Ovary (tissue), 9 donors: ENCODE measurements around the gene SERP2. TPM values are rescaled to one million over a fixed set of nuclear protein-coding genes. Genes with fewer than 3 reads are reported as not detected.
A peak's percentile ranks its signal among the peaks of the same experiment; 100 is the strongest.

ENCODE experiments used
- DNase-seq, 5 donors: peaks; one replicate each; pipeline ENCODE4 v3.0.0-alpha.2; 2019 to 2020
- H3K27ac ChIP-seq, 2 donors: fragments of 200-600 bp; one replicate each; pipeline versions ENCODE4 v1.5.1 to v1.8.0; 2019 to 2022
- H3K27me3 ChIP-seq: fragments of 200-600 bp; one replicate; pipeline ENCODE4 v1.8.0; 2022
- H3K36me3 ChIP-seq: fragments of 200-600 bp; sonication (generic); one replicate; pipeline ENCODE4 v1.5.1; 2019
- H3K4me1 ChIP-seq: one replicate; pipeline ENCODE4 v1.8.1; 2013; ENCODE audit warnings: mild to moderate bottlenecking, moderate library complexity; ENCODE audit not compliant: insufficient read depth
- H3K4me3 ChIP-seq: fragments of 200-600 bp; sonication (generic); one replicate; pipeline ENCODE4 v1.5.1; 2017
- H3K9me3 ChIP-seq, 2 donors: fragments of 200-600 bp in 1 of 2; sonication (generic) in 1 of 2; one replicate each; pipeline versions ENCODE4 v1.5.1 to v1.8.1; 2013 to 2019; ENCODE audit warnings: mild to moderate bottlenecking in 1 of 2, moderate library complexity in 1 of 2
- EP300 ChIP-seq: sonication (generic); formaldehyde crosslinking; IDR thresholded peaks from one replicate; pipeline ENCODE4 v1.6.1; 2017; ENCODE audit warnings: antibody characterized with exemption
- POLR2A ChIP-seq: fragments of 450-650 bp; IDR thresholded peaks from one replicate; pipeline ENCODE4 v1.6.1; 2017; ENCODE audit warnings: antibody characterized with exemption, mild to moderate bottlenecking, moderate library complexity
- WGBS, 3 donors: extraction: QIAGEN DNeasy Blood & Tissue Kit in 1 of 3; methylation state at CpG; one replicate each; pipeline versions ENCODE4 v1.1.5 to v1.1.7; 2013 to 2017; 5-methylcytosine and 5-hydroxymethylcytosine counted together
- intact Hi-C, 4 donors: fragments of 100-400 bp; cut with DNase I; formaldehyde crosslinking; loops; one replicate each; pipeline versions ENCODE4 v1.11.0 to v1.15.1; 2022 to 2023
- polyA plus RNA-seq, 2 donors: library from polyadenylated mRNA; stranded (reverse); fragments of 200-250 nt in 1 of 2; fragments of 350-450 nt in 1 of 2; fragmentation: Illumina TruSeq in 1 of 2; extraction: RNeasy Lipid Tissue Mini Kit (QIAGEN cat#74804) in 1 of 2; gene quantifications; one replicate each; pipeline ENCODE4 v1.2.3, GENCODE V29; 2013 to 2014
- total RNA-seq, 7 donors: library from RNA; depleted of rRNA in 2 of 7; stranded (reverse); fragments of >200 nt in 2 of 7; fragmentation: NEBNext Ultra II Directional in 3 of 7; extraction: Animal tissue kit (Norgen Biotek cat#: 25700) in 3 of 7; gene quantifications; one replicate each; pipeline versions ENCODE4 v1.1.0 to v1.2.4, GENCODE V29; 2016 to 2023
- TF ChIP-seq, protein P1 (sequence below), 3 donors: fragments of 450-650 bp in 2 of 3; fragments of 200-600 bp in 1 of 3; IDR thresholded peaks; one replicate each; pipeline versions ENCODE4 v1.5.1 to v1.8.0; 2016 to 2022; ENCODE audit warnings: antibody characterized with exemption in 3 of 3, mild to moderate bottlenecking in 1 of 3
- donor health status: DM: no; HTN: no; CAD: no; lungs with moderate emphysema.
- donor health status: DM: no; HTN: no; CAD: no.
- donor health status: Bipolar disorder and iron deficiency.
- donor health status: DM: yes; HTN: yes; CAD: no.
- donor health status: DM: no; HTN: no; CAD: no.
- donor health status: DM: yes; HTN: yes; CAD: no.

The SERP2 gene
- total and polyA plus RNA-seq, 9 donors: 8.3 to 14.9 (median 10.8) TPM

DNA sequence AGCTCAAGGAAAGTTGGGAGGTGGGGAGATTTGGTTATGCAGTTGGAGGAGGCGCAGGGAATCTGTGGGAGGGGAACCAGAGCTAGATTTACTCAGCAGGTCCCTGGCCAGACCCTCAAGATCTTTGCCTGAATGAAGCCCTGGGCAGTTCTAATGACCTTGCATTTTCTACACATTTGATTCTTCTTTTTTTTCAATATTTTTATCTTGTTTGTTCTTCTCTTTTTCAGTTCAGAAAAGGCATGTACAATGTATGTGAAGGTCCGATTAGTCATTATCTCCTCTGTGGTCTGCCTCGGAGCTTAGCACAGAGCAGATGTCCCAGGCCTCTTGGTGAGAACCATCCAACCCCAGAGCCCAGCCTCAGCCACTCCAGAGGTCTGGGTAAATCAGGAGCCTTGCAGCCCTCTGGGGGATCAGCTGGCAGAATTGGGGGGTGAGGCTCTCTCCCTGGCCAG, 24.2 kb downstream of the SERP2 start:
- Histone ChIP-seq H3K4me1 (peaks cover 6% of the 10 kb centered on the region), H3K9me3 (no peaks in the 10 kb centered on the region), H3K4me3 (peak overlapping the region; percentile 7), H3K27ac (no peak overlapping the region), H3K27me3 (no peaks in the 10 kb centered on the region), H3K36me3 (no peaks in the 10 kb centered on the region)
- intact Hi-C loops: no loop called here
- 36 to 47% (median 38%) methylated on average over 3 of the region's 3 CpGs for WGBS, 3 donors
- no peak for DNase-seq
- TF ChIP-seq EP300 (no peak), POLR2A (no peak)
- TF ChIP-seq, protein P1, sequence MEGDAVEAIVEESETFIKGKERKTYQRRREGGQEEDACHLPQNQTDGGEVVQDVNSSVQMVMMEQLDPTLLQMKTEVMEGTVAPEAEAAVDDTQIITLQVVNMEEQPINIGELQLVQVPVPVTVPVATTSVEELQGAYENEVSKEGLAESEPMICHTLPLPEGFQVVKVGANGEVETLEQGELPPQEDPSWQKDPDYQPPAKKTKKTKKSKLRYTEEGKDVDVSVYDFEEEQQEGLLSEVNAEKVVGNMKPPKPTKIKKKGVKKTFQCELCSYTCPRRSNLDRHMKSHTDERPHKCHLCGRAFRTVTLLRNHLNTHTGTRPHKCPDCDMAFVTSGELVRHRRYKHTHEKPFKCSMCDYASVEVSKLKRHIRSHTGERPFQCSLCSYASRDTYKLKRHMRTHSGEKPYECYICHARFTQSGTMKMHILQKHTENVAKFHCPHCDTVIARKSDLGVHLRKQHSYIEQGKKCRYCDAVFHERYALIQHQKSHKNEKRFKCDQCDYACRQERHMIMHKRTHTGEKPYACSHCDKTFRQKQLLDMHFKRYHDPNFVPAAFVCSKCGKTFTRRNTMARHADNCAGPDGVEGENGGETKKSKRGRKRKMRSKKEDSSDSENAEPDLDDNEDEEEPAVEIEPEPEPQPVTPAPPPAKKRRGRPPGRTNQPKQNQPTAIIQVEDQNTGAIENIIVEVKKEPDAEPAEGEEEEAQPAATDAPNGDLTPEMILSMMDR (IDR thresholded peaks at IDR 0.05): no peak

DNA sequence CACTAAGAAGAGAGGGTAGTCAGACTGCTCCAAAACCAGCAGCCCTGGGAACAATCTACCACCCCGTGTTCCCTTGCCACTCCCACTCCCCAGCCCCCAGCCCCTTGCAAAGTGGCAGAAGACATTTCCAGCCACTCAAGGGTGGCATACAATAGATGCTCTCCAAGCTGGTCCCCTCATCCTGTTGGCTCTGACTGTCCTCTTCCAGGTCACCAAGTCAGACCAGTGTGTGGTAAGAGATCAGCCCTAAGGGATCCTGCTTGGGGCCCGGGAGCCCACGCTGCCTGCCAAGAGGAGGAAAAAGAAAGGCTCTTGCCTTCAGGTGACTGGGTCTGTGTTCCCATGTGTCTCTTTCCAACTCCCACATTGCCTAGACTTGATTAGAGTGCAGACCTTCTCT, 25.0 kb downstream of the SERP2 start:
- H3K36me3 ChIP-seq: no peaks in the 10 kb centered on the region
- no peak overlapping the region for H3K27ac ChIP-seq
- TF ChIP-seq POLR2A: no peak
- TF ChIP-seq, protein P1 (IDR thresholded peaks at IDR 0.05): no peak
- no peak for TF ChIP-seq EP300
- 78 to 80% (median 78%) methylated on average over 3 of the region's 3 CpGs for WGBS, 3 donors
- peaks cover 6% of the 10 kb centered on the region for H3K4me1 ChIP-seq
- DNase-seq: no peak
- H3K27me3 ChIP-seq: no peaks in the 10 kb centered on the region
- H3K9me3 ChIP-seq: no peaks in the 10 kb centered on the region
- intact Hi-C loops: no loop called here
- no peak overlapping the region for H3K4me3 ChIP-seq

DNA sequence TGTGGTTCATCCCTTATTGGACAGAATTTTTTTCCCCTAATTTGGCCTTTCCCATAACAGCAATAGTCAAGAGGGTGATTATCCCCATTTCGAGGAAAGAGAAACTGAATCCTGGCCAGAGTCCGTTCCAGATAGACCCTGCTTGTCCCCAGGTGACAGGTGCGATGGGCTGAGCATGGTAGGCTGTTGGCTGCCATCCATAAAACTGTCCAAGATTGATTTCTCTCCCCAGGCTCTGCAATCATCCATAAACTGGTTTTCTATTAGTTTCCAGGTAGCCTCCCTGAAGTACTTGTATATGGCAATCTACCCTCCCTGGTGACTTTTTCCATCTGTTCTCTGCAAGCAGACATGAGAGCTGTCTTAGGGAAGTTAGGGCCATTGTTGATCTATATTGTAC, 25.4 kb downstream of the SERP2 start:
- Histone ChIP-seq H3K4me3 (no peak overlapping the region), H3K9me3 (no peaks in the 10 kb centered on the region), H3K27me3 (no peaks in the 10 kb centered on the region), H3K4me1 (peaks cover 6% of the 10 kb centered on the region), H3K36me3 (no peaks in the 10 kb centered on the region), H3K27ac (no peak overlapping the region)
- DNase-seq: no peak
- intact Hi-C loops: no loop called here
- 91 to 99% (median 96%) methylated on average over 3 of the region's 3 CpGs for WGBS, 3 donors
- TF ChIP-seq EP300: no peak
- no peak for TF ChIP-seq POLR2A
- TF ChIP-seq, protein P1 (IDR thresholded peaks at IDR 0.05): no peak

DNA sequence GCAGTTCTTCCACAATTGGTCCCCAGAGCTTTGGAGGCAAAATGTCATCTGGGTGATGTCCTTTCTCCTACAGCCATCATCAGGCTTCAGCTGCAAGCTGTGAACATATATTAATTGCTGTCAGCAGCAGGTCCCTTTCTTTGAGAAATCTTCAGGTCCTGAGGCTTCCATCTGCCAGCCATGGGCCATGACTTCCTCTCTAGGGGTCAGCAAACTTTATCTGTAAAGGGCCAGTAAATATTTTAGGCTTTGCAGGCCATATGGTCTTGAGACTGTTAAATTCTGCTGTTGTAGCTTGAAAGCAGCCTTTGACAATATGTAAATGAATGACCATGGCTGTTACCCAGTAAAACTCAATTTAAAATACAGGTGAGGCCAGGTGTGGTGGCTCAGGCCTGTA, 27.1 kb downstream of the SERP2 start:
- no peaks in the 10 kb centered on the region for H3K27me3 ChIP-seq
- no peak for DNase-seq
- H3K36me3 ChIP-seq: no peaks in the 10 kb centered on the region
- H3K4me1 ChIP-seq: peaks cover 6% of the 10 kb centered on the region
- no peak for TF ChIP-seq POLR2A
- no peak overlapping the region for H3K27ac ChIP-seq
- no peaks in the 10 kb centered on the region for H3K9me3 ChIP-seq
- H3K4me3 ChIP-seq: no peak overlapping the region
- intact Hi-C loops: no loop called here

DNA sequence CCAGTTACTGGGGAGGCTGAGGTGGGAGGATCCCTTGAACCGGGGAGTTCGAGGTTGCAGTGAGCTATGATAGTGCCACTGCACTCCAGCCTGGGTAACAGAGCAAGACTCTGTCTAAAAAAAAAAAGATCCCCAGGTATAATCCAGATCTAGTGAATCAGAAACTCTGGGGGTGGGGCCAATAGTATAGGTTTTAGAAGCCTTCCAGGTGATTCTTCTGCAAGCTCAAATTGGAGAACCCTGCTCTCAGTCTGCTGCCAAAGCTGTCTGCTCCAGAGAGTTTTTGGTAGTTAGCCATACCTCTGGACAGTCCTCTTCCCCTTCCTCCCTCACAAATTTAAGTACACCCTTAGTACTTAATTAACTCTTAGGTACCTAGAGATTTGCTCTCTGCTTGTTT, 28.0 kb downstream of the SERP2 start:
- intact Hi-C loops: no loop called here
- Histone ChIP-seq H3K27ac (no peak overlapping the region), H3K27me3 (no peaks in the 10 kb centered on the region), H3K4me1 (peaks cover 5% of the 10 kb centered on the region), H3K9me3 (no peaks in the 10 kb centered on the region), H3K36me3 (no peaks in the 10 kb centered on the region), H3K4me3 (no peak overlapping the region)
- no peak for DNase-seq
- no peak for TF ChIP-seq EP300
- no peak for TF ChIP-seq POLR2A
- TF ChIP-seq, protein P1 (IDR thresholded peaks at IDR 0.05): no peak
- 52 to 88% (median 70%) methylated on average over 2 of the region's 2 CpGs for WGBS, 3 donors
